HUDEP-2 (cell line): ENCODE results near the gene ATP5PB.
A peak's percentile ranks its signal among the peaks of the same experiment; 100 is the strongest.

Source experiments
- DNase-seq, 76 experiments: peaks; one replicate each; lab custom pipeline; 2025; ENCODE audit not compliant: unreplicated experiment in 76 of 76; lab: John Stamatoyannopoulos, UW

The ATP5PB gene, protein sequence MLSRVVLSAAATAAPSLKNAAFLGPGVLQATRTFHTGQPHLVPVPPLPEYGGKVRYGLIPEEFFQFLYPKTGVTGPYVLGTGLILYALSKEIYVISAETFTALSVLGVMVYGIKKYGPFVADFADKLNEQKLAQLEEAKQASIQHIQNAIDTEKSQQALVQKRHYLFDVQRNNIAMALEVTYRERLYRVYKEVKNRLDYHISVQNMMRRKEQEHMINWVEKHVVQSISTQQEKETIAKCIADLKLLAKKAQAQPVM

DNA sequence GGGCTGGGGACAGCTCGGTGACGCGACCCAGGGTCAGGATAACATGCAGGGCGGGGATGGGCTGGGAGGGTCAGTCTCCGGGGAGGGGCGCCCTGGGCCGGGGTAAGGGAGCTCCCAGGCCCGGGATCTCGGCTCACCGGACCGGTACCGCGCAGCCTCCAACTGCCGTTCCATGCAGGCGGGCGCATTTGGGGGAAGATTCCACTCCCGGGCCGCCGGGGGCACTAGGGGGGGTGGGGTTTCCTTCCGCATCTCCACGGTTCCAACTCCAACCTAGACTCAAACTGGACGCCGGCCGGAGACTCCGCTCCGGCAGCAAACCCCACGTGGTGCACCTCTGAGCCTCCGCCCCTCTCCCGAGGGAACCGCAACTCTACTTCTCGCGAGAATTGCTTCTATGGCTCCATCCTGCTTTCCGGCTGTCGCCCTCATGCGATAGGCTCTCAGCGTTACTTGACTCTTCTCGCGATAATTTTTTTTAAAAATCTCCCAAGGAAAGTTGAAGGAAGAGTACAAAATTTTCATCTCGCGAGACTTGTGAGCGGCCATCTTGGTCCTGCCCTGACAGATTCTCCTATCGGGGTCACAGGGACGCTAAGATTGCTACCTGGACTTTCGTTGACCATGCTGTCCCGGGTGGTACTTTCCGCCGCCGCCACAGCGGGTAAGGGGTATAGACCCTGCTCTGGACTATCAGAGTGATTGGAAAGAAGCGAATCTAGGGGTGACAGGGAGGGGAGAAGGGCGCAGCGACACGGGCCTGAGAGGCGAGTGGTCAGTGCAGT, at the start of gene ATP5PB, which contains the start of gene WDR77:
ATP5PB (plus strand) TSS at position 547 of the 785 bp plus-strand sequence; CDS start at position 625, 78 bp downstream.
WDR77 (minus strand) TSS at position 339 of the 785 bp plus-strand sequence; CDS start at position 252, 87 bp downstream.
- peak; percentile 48 to 100 (median 92) for DNase-seq

DNA sequence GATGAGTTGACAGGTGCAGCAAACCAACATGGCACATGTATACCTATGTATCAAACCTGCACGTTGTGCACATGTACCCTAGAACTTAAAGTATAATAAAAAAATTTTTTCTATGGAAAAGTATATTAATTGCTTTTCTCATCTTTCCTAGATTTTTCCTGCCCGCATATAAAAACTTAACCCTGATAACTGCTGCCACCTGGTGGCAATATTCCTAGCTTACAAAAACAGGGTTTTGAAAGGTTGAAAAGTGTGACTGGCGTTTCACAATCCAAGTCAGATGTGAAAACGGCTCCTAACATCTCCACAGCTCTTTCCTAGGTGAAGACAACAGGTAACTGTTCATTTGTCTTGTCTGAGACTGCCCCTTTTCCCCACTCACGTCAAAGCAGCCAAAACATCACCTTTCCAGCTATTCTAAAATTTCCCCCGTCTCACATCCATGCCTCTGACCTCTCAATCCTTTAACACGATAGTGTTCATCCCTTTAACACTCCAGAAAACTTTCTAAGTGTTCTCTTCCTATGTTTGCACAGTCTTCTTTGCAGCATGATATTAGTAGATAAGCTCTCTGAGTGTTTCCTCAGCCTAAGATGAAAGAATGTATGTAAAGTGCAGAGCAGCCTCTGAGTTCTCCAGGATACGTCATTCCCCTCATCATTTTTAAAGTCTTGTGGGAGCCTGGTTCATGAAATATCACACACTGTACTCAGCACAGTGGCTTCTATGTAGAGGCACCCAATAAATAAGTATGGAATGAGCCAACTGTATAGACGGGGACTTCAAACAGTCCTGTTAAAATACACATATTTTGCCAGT, 49.3 kb upstream of the ATP5PB start:
- peak in 25 of 76 experiments; percentile 1 to 35 (median 12) for DNase-seq

DNA sequence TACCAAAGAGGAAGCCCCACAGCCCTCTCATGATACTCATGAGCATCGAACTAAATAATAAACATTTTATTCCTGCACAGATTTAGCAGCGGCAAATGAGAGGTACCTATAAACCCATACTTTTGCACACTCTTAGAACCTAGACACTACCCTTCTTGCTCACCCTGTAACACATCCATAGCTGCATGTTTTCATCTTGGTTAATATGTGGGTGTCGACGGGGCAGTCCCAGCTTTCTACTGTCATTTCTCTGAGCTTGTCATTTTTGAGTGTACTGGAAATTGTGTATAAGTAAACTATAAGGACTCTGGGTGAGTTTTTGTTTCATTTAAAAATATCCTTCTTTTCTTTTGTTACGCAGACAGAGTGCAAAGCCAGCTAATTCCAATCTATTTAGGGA, 47.2 kb upstream of the ATP5PB start:
- DNase-seq = no peak

GRCh38 chr1:111404588-111404987, 44.7 kb upstream of the ATP5PB start:
- no peak for DNase-seq

DNA sequence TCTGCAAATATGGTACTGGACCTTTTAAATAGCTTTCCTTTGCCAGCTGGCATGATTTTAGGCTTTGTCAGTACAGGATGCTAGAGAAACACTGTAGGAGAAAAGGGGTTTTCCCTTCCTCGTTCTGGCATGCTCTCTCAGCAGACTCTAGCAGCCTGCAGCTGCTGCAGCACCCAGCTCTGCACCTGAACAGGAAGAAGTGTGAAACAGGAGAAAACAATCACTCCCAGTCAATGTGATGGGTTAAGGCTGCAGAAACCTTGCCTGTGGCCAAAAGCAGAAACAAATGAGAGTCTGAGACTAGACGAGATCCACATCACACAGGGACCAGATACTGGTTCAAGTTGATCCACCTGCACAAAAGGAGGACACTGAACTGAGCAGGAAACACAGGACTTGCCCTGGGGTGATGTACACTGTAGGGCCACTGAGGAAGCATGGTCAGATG, 42.9 kb upstream of the ATP5PB start:
- no peak for DNase-seq

DNA sequence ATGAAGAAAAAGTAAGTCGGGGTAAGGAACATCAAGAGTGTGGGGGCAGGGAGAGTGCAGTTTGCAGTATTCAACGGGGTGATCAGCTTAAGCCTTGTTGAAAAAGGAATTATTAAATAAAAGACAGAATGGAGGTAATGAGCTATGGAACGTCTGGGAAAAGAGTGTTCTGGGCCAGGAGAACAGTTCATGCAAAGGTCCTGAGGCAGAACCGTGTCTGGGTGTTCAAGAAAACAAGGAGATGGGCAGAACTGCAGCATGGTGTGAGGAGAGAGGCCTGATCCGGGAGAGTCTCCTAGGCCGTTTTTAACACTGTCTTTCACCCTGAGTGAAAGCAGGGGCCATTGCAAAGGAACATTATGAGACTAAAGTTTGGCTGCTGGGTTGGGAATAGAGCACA, 42.0 kb upstream of the ATP5PB start:
- DNase-seq = no peak

GRCh38 chr1:111412839-111413238, 36.4 kb upstream of the ATP5PB start:
- DNase-seq = no peak

GRCh38 chr1:111414756-111415155, 34.5 kb upstream of the ATP5PB start:
- DNase-seq = no peak

DNA sequence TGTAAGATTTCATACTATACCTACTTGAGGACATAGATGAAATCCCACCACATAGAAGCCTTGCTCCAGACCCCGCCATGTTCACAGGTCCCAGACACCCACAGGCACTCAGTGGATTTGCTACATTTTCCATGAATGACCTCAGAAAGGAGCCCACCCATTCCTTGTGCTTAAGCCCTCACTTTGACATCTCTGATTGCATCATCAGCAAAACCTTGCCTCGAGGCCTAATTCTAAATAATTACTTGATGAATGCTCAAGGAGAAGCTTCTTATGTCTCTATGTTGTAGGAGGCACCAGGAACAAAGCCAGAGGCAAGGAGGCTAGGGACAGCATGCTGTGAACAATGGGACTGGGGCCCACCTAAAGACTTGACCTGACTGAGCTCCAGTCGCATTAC, 33.8 kb upstream of the ATP5PB start:
- no peak for DNase-seq

GRCh38 chr1:111417755-111418154, 31.5 kb upstream of the ATP5PB start:
- DNase-seq = no peak

DNA sequence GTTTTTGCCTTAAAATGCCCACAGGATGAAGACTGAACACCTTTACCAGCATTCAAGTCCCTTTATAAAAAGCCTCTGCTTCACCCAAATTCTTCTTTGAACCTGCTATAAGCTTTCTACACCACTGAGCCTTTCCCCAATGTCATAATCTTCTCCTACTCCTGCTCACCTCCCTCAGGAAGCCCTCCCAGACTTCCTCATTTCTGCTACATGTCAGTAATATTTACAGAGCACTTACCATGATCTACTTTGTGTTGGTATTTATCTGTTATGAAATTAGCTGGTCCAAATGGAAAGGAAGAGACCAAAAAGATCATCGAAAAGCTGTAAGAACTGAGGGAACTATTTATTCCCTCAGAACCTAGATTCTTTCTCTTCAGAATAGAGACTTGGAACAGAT, 30.2 kb upstream of the ATP5PB start:
- DNase-seq = no peak

DNA sequence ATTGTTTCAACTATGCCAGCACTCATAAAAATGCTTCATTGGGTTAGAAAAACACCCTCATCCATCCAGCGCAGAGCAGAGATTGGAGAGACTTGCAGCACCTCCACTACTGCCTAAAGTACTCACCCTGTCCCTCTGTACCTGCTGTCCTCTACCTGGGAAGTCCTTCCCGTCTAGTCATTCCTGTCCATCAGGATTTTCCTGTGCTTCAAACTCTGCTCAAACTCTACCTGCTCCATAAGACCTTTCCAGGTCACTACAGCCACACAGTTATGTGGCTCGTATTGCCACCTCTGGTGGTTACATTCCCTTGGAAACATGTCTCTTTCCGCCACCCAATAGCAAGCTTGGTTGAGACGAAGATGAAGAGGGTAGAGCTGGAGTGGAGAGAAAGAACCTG, 28.9 kb upstream of the ATP5PB start:
- no peak for DNase-seq

GRCh38 chr1:111422546-111423391, 26.5 kb upstream of the ATP5PB start:
- no peak for DNase-seq

DNA sequence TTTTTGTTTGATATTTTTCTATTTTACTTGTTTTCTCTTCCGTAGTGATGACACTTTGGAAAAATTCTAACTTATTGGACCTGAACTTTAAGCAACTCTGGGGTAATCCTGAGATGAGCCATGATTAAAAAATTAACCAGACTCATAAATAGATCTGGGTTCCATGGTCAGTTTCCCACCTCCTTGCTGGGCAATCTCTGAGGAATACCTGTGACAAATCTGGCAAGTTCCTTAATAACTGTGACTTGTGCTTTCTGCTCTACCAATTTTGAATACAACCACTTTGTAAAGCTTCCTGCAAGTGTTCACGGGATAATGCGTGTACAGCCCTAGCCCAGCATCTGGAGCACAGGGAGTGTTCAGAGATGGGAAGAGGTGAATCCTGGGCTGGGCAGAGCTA, 25.0 kb upstream of the ATP5PB start:
- DNase-seq = no peak

DNA sequence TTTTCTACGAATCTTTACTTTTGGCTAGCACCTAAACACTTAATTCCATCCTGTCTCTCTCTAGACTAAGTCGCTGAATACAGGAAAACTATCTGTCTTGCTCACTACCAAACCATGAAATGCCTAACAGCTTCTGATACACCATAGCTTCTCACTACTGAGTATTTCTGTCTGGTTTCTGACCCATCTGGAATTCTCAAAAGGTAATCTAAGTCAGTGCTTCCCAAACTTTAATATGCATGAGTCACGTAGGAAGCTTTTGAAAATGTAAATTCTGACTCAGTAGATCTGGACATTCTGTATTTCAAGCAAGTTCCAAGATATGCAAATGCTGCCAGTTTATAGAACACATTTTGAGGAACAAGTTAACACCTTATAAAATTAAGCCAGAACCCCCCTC, 12.5 kb upstream of the ATP5PB start:
- no peak for DNase-seq

- no peak for DNase-seq
Observed at GRCh38 chr1:111439461-111440351, 9.6 kb upstream of the ATP5PB start.

GRCh38 chr1:111441573-111442192, 7.6 kb upstream of the ATP5PB start:
- DNase-seq = peak in 16 of 76 experiments; percentile 2 to 38 (median 16)

- DNase-seq = no peak
Observed at GRCh38 chr1:111442457-111442856, 6.8 kb upstream of the ATP5PB start.

DNA sequence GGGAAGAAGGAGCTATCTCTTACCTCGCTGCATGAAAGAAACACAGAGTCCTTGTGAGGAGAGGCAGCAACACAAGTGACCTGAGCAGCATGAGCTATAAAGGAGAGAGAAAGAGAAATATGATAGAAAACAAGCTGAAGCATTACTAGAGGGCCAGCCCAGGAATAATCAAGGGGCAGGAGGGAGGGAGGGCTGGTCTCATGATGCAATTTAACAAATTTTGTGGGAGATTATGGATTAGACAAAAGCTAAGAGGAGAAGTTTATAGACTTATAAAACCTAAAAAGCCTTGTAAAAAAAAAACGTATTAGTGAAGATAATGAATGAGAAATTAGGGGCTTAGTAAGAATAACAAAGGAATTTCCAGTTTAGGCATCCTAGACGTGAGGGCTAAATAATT, 5.2 kb upstream of the ATP5PB start:
- no peak for DNase-seq
